Activated T-helper 2 cell treated with anti-CD3 and anti-CD28 coated beads, Interferon-gamma antibody, Interleukin-2, Interleukin-4, amounts not matched to agents 10 μg/mL and 5 μg/mL and 100 μg/mL, durations not matched to agents 14 hours and 24 hours and 36 hours (primary cell): Measurements from ENCODE around the gene COL6A3. TPM values are rescaled to one million over a fixed set of nuclear protein-coding genes. Genes with fewer than 3 reads are reported as not detected.

Source experiments
- DNase-seq: peaks from one replicate; pipeline ENCODE4 v3.0.0; 2021; ENCODE audit warnings: low spot score
- H3K27ac Mint-ChIP-seq: one replicate; pipeline ENCODE4 v1.8.0; 2021; ENCODE audit warnings: mixed read lengths
- H3K27me3 Mint-ChIP-seq: one replicate; pipeline ENCODE4 v1.8.0; 2021; ENCODE audit warnings: low read depth, mixed read lengths
- H3K36me3 Mint-ChIP-seq: one replicate; pipeline ENCODE4 v1.8.0; 2021; ENCODE audit warnings: low read depth, mixed read lengths
- H3K4me1 Mint-ChIP-seq: one replicate; pipeline ENCODE4 v1.8.0; 2021; ENCODE audit warnings: low read depth, mixed read lengths
- H3K4me3 Mint-ChIP-seq: one replicate; pipeline ENCODE4 v1.8.0; 2021; ENCODE audit warnings: low read depth, mild to moderate bottlenecking, moderate library complexity, mixed read lengths
- H3K9me3 Mint-ChIP-seq: one replicate; pipeline ENCODE4 v1.8.0; 2021; ENCODE audit warnings: mixed read lengths
- intact Hi-C: fragments of 100-400 bp; cut with micrococcal nuclease; formaldehyde crosslinking; loops from one replicate; pipeline ENCODE4 v1.15.1; 2023
- total RNA-seq: library from RNA; stranded (reverse); gene quantifications from 2 replicates; pipeline ENCODE4 v1.2.3, GENCODE V29; 2022

Gene COL6A3
- total RNA-seq, 1 donor from 2014 or later, result 9.2 TPM

- Mint-ChIP-seq H3K4me1 (no peaks in the 10 kb centered on the region), H3K27me3 (no peaks in the 10 kb centered on the region), H3K4me3 (no peak overlapping the region), H3K36me3 (no peaks in the 10 kb centered on the region), H3K27ac (no peak overlapping the region), H3K9me3 (no peaks in the 10 kb centered on the region)
- intact Hi-C loops, result no loop called here
- no peak for DNase-seq
Observed at GRCh38 chr2:237383991-237384671, 29.8 kb downstream of the COL6A3 start.

- H3K27ac Mint-ChIP-seq, result no peak overlapping the region
- DNase-seq, result no peak
- no peaks in the 10 kb centered on the region for H3K9me3 Mint-ChIP-seq
- no peaks in the 10 kb centered on the region for H3K27me3 Mint-ChIP-seq
- no peak overlapping the region for H3K4me3 Mint-ChIP-seq
- intact Hi-C loops, result no loop called here
- H3K36me3 Mint-ChIP-seq, result no peaks in the 10 kb centered on the region
- H3K4me1 Mint-ChIP-seq, result no peaks in the 10 kb centered on the region
Observed at GRCh38 chr2:237380768-237381167, 33.2 kb downstream of the COL6A3 start.

- Mint-ChIP-seq H3K4me1 (no peaks in the 10 kb centered on the region), H3K9me3 (no peaks in the 10 kb centered on the region), H3K4me3 (no peak overlapping the region), H3K27ac (no peak overlapping the region), H3K27me3 (no peaks in the 10 kb centered on the region), H3K36me3 (no peaks in the 10 kb centered on the region)
- intact Hi-C loops, result no loop called here
- DNase-seq, result no peak
Observed at GRCh38 chr2:237379636-237380035, 34.3 kb downstream of the COL6A3 start.

GRCh38 chr2:237378650-237379049, 35.3 kb downstream of the COL6A3 start:
- no peak overlapping the region for H3K4me3 Mint-ChIP-seq

GRCh38 chr2:237374284-237375060, 39.5 kb downstream of the COL6A3 start:
- DNase-seq, result no peak
- H3K9me3 Mint-ChIP-seq, result no peaks in the 10 kb centered on the region
- no peaks in the 10 kb centered on the region for H3K4me1 Mint-ChIP-seq
- H3K4me3 Mint-ChIP-seq, result no peak overlapping the region
- H3K36me3 Mint-ChIP-seq, result no peaks in the 10 kb centered on the region
- H3K27me3 Mint-ChIP-seq, result no peaks in the 10 kb centered on the region
- H3K27ac Mint-ChIP-seq, result no peak overlapping the region
- intact Hi-C loops, result no loop called here

More at GRCh38 chr2:237378650-237379049, 35.3 kb downstream of the COL6A3 start:
- no peaks in the 10 kb centered on the region for H3K4me1 Mint-ChIP-seq
- no peaks in the 10 kb centered on the region for H3K9me3 Mint-ChIP-seq
- H3K36me3 Mint-ChIP-seq, result no peaks in the 10 kb centered on the region
- no peaks in the 10 kb centered on the region for H3K27me3 Mint-ChIP-seq
- DNase-seq, result no peak
- H3K27ac Mint-ChIP-seq, result no peak overlapping the region
- intact Hi-C loops, result no loop called here

- Mint-ChIP-seq H3K27ac (no peak overlapping the region), H3K36me3 (no peaks in the 10 kb centered on the region), H3K27me3 (no peaks in the 10 kb centered on the region), H3K9me3 (no peaks in the 10 kb centered on the region), H3K4me3 (no peak overlapping the region), H3K4me1 (no peaks in the 10 kb centered on the region)
- no peak for DNase-seq
- intact Hi-C loops, result no loop called here
Observed at GRCh38 chr2:237371856-237372255, 42.1 kb downstream of the COL6A3 start.

GRCh38 chr2:237365671-237366070, 48.3 kb downstream of the COL6A3 start:
- Mint-ChIP-seq H3K36me3 (no peaks in the 10 kb centered on the region), H3K4me3 (no peak overlapping the region), H3K9me3 (no peaks in the 10 kb centered on the region), H3K4me1 (no peaks in the 10 kb centered on the region), H3K27ac (no peak overlapping the region), H3K27me3 (no peaks in the 10 kb centered on the region)
- intact Hi-C loops, result no loop called here
- DNase-seq, result no peak

- DNase-seq, result no peak
- H3K4me1 Mint-ChIP-seq, result no peaks in the 10 kb centered on the region
- no peaks in the 10 kb centered on the region for H3K27me3 Mint-ChIP-seq
- H3K36me3 Mint-ChIP-seq, result no peaks in the 10 kb centered on the region
- no peak overlapping the region for H3K4me3 Mint-ChIP-seq
- H3K9me3 Mint-ChIP-seq, result no peaks in the 10 kb centered on the region
- intact Hi-C loops, result no loop called here
- H3K27ac Mint-ChIP-seq, result no peak overlapping the region
Observed at GRCh38 chr2:237364655-237365054, 49.3 kb downstream of the COL6A3 start.

- no peak overlapping the region for H3K27ac Mint-ChIP-seq
- H3K27me3 Mint-ChIP-seq, result no peaks in the 10 kb centered on the region
- intact Hi-C loops, result no loop called here
- DNase-seq, result no peak
- no peaks in the 10 kb centered on the region for H3K36me3 Mint-ChIP-seq
- H3K4me3 Mint-ChIP-seq, result no peak overlapping the region
- no peaks in the 10 kb centered on the region for H3K9me3 Mint-ChIP-seq
- H3K4me1 Mint-ChIP-seq, result no peaks in the 10 kb centered on the region
Observed at GRCh38 chr2:237361194-237362004, 52.6 kb downstream of the COL6A3 start.

- H3K27me3 Mint-ChIP-seq, result no peaks in the 10 kb centered on the region
- H3K27ac Mint-ChIP-seq, result no peak overlapping the region
- no peaks in the 10 kb centered on the region for H3K36me3 Mint-ChIP-seq
Observed at GRCh38 chr2:237359894-237360780, 53.8 kb downstream of the COL6A3 start.

GRCh38 chr2:237359518-237359840, 54.5 kb downstream of the COL6A3 start:
- Mint-ChIP-seq H3K9me3 (no peaks in the 10 kb centered on the region), H3K4me3 (no peak overlapping the region), H3K4me1 (no peaks in the 10 kb centered on the region), H3K36me3 (no peaks in the 10 kb centered on the region), H3K27me3 (no peaks in the 10 kb centered on the region), H3K27ac (no peak overlapping the region)
- DNase-seq, result no peak
- intact Hi-C loops, result no loop called here

More at GRCh38 chr2:237359894-237360780, 53.8 kb downstream of the COL6A3 start:
- H3K4me3 Mint-ChIP-seq, result no peak overlapping the region
- no peak for DNase-seq
- intact Hi-C loops, result no loop called here
- H3K9me3 Mint-ChIP-seq, result no peaks in the 10 kb centered on the region
- no peaks in the 10 kb centered on the region for H3K4me1 Mint-ChIP-seq

- Mint-ChIP-seq H3K27me3 (no peaks in the 10 kb centered on the region), H3K9me3 (no peaks in the 10 kb centered on the region), H3K4me3 (no peak overlapping the region), H3K4me1 (no peaks in the 10 kb centered on the region), H3K27ac (no peak overlapping the region), H3K36me3 (no peaks in the 10 kb centered on the region)
- DNase-seq, result no peak
- intact Hi-C loops, result no loop called here
Observed at GRCh38 chr2:237358721-237359517, 55.0 kb downstream of the COL6A3 start.
